ENCODE data around the gene CKAP5. TPM values are rescaled to one million over a fixed set of nuclear protein-coding genes. Genes with fewer than 3 reads are reported as not detected.

The CKAP5 gene
- total RNA-seq, 1 donor from 2014 or later: 101 TPM

GRCh38 chr11:46868912-46869311 is 22.8 kb upstream of the CKAP5 start:
- no peaks in the 10 kb centered on the region for H3K27me3 Mint-ChIP-seq (ENCODE audit: unreplicated experiment)
- H3K4me1 Mint-ChIP-seq (ENCODE audit: unreplicated experiment): peaks cover 10% of the 10 kb centered on the region
- no peak overlapping the region for H3K4me3 Mint-ChIP-seq (ENCODE audit: unreplicated experiment)
- DNase-seq (ENCODE audit: extremely low spot score, unreplicated experiment): no peak
- H3K36me3 Mint-ChIP-seq (ENCODE audit: unreplicated experiment): peaks cover 43% of the 10 kb centered on the region
- no peak overlapping the region for H3K27ac Mint-ChIP-seq (ENCODE audit: unreplicated experiment)
- TF ChIP-seq CTCF (IDR thresholded peaks at IDR 0.05): no peak
- H3K9me3 Mint-ChIP-seq (ENCODE audit: unreplicated experiment): no peaks in the 10 kb centered on the region

DNA sequence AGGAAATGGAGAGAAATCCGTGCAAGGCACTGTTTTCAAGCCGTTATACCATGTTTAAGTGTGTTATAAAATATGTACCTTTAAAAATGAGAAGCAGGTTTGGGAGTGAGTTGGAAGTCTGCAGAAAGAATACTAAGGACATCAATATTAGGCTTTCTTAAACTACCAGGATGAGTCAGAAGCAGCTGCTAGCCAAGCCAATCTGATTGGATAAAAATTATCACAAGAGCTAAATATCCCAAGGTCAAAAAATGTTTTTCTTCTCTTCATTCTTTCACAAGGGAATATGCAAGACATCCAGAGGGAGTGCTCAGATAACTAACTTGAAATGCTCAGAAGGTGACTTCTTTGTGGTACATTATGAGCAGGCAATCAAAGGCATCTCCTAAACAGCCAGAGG is 19.3 kb upstream of the CKAP5 start:
- H3K36me3 Mint-ChIP-seq (ENCODE audit: unreplicated experiment): peaks cover 42% of the 10 kb centered on the region
- H3K4me1 Mint-ChIP-seq (ENCODE audit: unreplicated experiment): peaks cover 10% of the 10 kb centered on the region
- H3K4me3 Mint-ChIP-seq (ENCODE audit: unreplicated experiment): no peak overlapping the region
- no peak for TF ChIP-seq CTCF (IDR thresholded peaks at IDR 0.05)
- H3K27me3 Mint-ChIP-seq (ENCODE audit: unreplicated experiment): no peaks in the 10 kb centered on the region
- no peak overlapping the region for H3K27ac Mint-ChIP-seq (ENCODE audit: unreplicated experiment)
- DNase-seq (ENCODE audit: extremely low spot score, unreplicated experiment): no peak
- H3K9me3 Mint-ChIP-seq (ENCODE audit: unreplicated experiment): no peaks in the 10 kb centered on the region

DNA sequence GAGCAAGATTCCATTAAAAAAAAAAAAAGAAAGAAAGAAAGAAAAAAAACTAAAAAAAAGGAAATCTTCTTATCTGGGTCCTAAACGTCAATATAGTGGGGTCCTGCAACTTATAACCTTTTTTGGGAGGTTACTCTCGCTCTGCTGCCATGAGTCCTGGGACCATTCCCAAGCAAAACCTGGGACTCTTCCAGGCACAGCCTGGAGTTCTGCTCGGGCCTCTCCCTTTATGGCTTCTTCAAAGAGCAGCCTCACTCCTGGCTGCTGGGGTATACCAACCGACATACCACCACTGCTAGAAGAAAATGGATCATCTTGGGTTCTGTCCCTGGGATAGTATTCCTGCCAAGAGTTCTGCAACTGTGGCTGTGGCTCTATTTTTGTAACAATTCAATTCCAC is 14.1 kb upstream of the CKAP5 start:
- H3K9me3 Mint-ChIP-seq (ENCODE audit: unreplicated experiment): no peaks in the 10 kb centered on the region
- no peak for TF ChIP-seq CTCF (IDR thresholded peaks at IDR 0.05)
- no peak overlapping the region for H3K27ac Mint-ChIP-seq (ENCODE audit: unreplicated experiment)
- peaks cover 44% of the 10 kb centered on the region for H3K36me3 Mint-ChIP-seq (ENCODE audit: unreplicated experiment)
- peaks cover 5% of the 10 kb centered on the region for H3K4me1 Mint-ChIP-seq (ENCODE audit: unreplicated experiment)
- H3K4me3 Mint-ChIP-seq (ENCODE audit: unreplicated experiment): no peak overlapping the region
- no peak for DNase-seq (ENCODE audit: extremely low spot score, unreplicated experiment)
- no peaks in the 10 kb centered on the region for H3K27me3 Mint-ChIP-seq (ENCODE audit: unreplicated experiment)

DNA sequence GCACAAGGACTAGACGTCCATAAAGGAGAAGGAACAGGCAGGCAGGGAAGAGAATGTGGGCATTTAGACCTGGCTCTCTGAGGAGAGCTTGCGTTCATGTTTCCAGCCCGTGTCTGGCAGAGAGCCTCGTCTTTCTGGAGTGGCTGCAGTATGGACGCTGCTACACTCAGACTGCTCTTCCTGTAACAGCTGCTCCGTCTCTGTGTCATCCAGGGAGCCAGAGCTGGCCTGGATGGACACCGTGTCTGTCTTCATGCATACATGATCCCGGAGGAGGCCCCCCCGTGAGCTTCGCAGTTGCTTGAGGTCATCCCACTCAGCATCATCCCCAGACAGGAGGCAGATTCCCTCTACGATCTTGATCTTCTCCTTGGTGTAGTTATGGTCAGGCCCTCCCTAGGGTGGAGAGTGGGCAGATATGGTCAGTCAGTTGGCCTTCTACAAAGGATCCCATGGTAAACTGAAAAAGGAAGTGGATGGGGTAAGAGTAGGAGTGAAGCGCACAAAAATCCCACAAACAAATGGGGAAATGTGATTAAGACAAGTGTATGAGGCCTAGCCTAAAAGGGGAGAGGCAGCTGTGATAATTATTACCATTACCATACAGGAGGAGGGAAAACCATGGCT is 13.0 kb upstream of the CKAP5 start:
- no peaks in the 10 kb centered on the region for H3K4me1 Mint-ChIP-seq (ENCODE audit: unreplicated experiment)
- no peak for DNase-seq (ENCODE audit: extremely low spot score, unreplicated experiment)
- peaks cover 37% of the 10 kb centered on the region for H3K36me3 Mint-ChIP-seq (ENCODE audit: unreplicated experiment)
- no peak overlapping the region for H3K4me3 Mint-ChIP-seq (ENCODE audit: unreplicated experiment)
- H3K27ac Mint-ChIP-seq (ENCODE audit: unreplicated experiment): no peak overlapping the region
- no peaks in the 10 kb centered on the region for H3K9me3 Mint-ChIP-seq (ENCODE audit: unreplicated experiment)
- no peak for TF ChIP-seq CTCF (IDR thresholded peaks at IDR 0.05)
- no peaks in the 10 kb centered on the region for H3K27me3 Mint-ChIP-seq (ENCODE audit: unreplicated experiment)

- no peak for TF ChIP-seq CTCF (IDR thresholded peaks at IDR 0.05)
- Mint-ChIP-seq H3K27me3 (ENCODE audit: unreplicated experiment) (no peaks in the 10 kb centered on the region), H3K36me3 (ENCODE audit: unreplicated experiment) (peaks cover 29% of the 10 kb centered on the region), H3K27ac (ENCODE audit: unreplicated experiment) (no peak overlapping the region), H3K4me3 (ENCODE audit: unreplicated experiment) (no peak overlapping the region), H3K4me1 (ENCODE audit: unreplicated experiment) (no peaks in the 10 kb centered on the region), H3K9me3 (ENCODE audit: unreplicated experiment) (no peaks in the 10 kb centered on the region)
- DNase-seq (ENCODE audit: extremely low spot score, unreplicated experiment): no peak
These were observed 11.6 kb upstream of the CKAP5 start for GRCh38 chr11:46857666-46858065.
